CD4-positive, CD25-positive, alpha-beta regulatory T cell (primary cell): ENCODE data around the gene KLHL30. TPM values are rescaled to one million over a fixed set of nuclear protein-coding genes. Genes with fewer than 3 reads are reported as not detected.

Experiments
- ATAC-seq, 2 donors: fragments of 150-1000 bp; cut with Tn5 transposase; one replicate each; pipeline ENCODE4 v1.10.0; 2021; ENCODE audit warnings: low read depth in 2 of 2, moderate number of reproducible peaks in 2 of 2, moderate library complexity in 1 of 2
- DNase-seq, 3 donors: peaks; one replicate each; pipeline versions ENCODE4 v3.0.0 to v3.0.0-alpha.2; 2012 to 2022; ENCODE audit warnings: mixed read lengths in 1 of 3
- H3K27ac ChIP-seq: one replicate; pipeline ENCODE4 v1.7.0; 2013; ENCODE audit warnings: mild to moderate bottlenecking, low read length; ENCODE audit not compliant: insufficient read depth, poor library complexity, severe bottlenecking
- H3K27me3 ChIP-seq: one replicate; pipeline ENCODE4 v1.7.0; 2013; ENCODE audit warnings: low read length; ENCODE audit not compliant: control insufficient read depth, insufficient read depth
- H3K36me3 ChIP-seq: one replicate; pipeline ENCODE4 v1.7.0; 2013; ENCODE audit warnings: mild to moderate bottlenecking, low read length, moderate library complexity; ENCODE audit not compliant: control insufficient read depth, insufficient read depth
- H3K4me1 ChIP-seq: 2 replicates; pipeline ENCODE4 v1.7.0; 2013; ENCODE audit warnings: mild to moderate bottlenecking, low read length; ENCODE audit not compliant: insufficient read depth, control insufficient read depth, poor library complexity, severe bottlenecking
- H3K4me3 ChIP-seq: one replicate; pipeline ENCODE4 v1.7.0; 2013; ENCODE audit warnings: low read depth, mild to moderate bottlenecking, low read length, moderate library complexity
- H3K9me3 ChIP-seq, 2 experiments: 1 replicate in 1 of 2; 2 replicates in 1 of 2; pipeline ENCODE4 v1.7.0; 2013; ENCODE audit warnings: low read length in 2 of 2, mild to moderate bottlenecking in 1 of 2, moderate library complexity in 1 of 2; ENCODE audit not compliant: control insufficient read depth in 2 of 2
- H3K27ac Mint-ChIP-seq, 3 donors: one replicate each; pipeline ENCODE4 v1.8.0; 2020 to 2022; ENCODE audit warnings: mild to moderate bottlenecking in 3 of 3, mixed read lengths in 3 of 3, moderate library complexity in 2 of 3
- H3K27me3 Mint-ChIP-seq: one replicate; pipeline ENCODE4 v1.8.0; 2022; ENCODE audit warnings: mild to moderate bottlenecking, mixed read lengths
- H3K36me3 Mint-ChIP-seq: one replicate; pipeline ENCODE4 v1.8.0; 2020; ENCODE audit warnings: mixed read lengths
- H3K4me1 Mint-ChIP-seq, 4 donors: one replicate each; pipeline ENCODE4 v1.8.0; 2020 to 2022; ENCODE audit warnings: mixed read lengths in 4 of 4, mild to moderate bottlenecking in 1 of 4
- H3K4me3 Mint-ChIP-seq, 4 donors: one replicate each; pipeline ENCODE4 v1.8.0; 2020 to 2022; ENCODE audit warnings: mild to moderate bottlenecking in 4 of 4, mixed read lengths in 4 of 4, moderate library complexity in 3 of 4
- H3K9me3 Mint-ChIP-seq, 7 donors: one replicate each; pipeline ENCODE4 v1.8.0; 2020 to 2022; ENCODE audit warnings: mixed read lengths in 7 of 7, mild to moderate bottlenecking in 3 of 7, moderate library complexity in 2 of 7
- polyA plus RNA-seq, 4 donors: library from polyadenylated mRNA; unstranded; fragments of 300-500 nt; fragmentation: Illumina TruSeq; gene quantifications; one replicate each; pipeline ENCODE4 v1.2.3, GENCODE V29; 2021
- total RNA-seq: library from RNA; stranded (reverse); gene quantifications from one replicate; pipeline ENCODE4 v1.2.3, GENCODE V29; 2022

Gene KLHL30
- total and polyA plus RNA-seq, 5 donors from 2014 or later = not detected

DNA sequence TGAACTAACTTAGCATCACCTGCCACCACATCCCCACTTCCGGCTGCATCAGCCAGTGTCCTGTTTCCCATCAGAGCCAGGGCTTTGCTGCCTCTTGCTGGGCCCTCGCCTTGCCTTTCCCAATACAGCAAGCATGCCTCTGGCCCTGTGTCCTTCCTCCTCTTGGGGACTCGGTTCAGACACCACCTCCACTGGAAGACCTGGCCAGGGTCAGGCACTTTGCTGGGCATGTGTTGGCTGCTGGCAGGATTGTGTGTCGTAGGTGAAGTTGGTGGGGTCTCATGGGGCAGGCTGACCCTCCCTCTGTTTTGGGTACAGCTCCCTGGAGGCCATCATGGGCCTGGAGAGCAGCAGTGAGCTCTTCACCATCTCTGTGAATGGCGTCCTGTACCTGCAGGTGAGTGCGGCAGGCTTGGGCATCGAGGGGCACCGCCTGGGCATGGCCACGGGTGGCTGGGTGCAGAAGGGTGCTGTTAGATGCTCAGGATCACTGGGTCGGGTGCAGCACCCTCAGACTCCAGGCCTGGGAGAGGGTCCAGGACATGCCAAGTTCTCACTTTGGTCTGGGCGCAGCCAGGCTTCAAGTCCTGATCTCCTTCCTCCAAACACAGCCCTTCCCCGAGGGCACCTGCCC, 26.9 kb downstream of the KLHL30 start:
- no peak overlapping the region for H3K27ac ChIP-seq
- H3K36me3 ChIP-seq = peaks cover 24% of the 10 kb centered on the region
- no peaks in the 10 kb centered on the region for H3K4me1 ChIP-seq
- Mint-ChIP-seq H3K4me3 (no peak overlapping the region), H3K36me3 (peaks cover 9% of the 10 kb centered on the region), H3K9me3 (peaks cover 0 to under 1% (median 0%) of the 10 kb centered on the region in 7 donors), H3K4me1 (peaks cover 0 to 6% (median 0%) of the 10 kb centered on the region in 4 donors), H3K27ac (no peak overlapping the region), H3K27me3 (peaks cover 32% of the 10 kb centered on the region)
- no peaks in the 10 kb centered on the region for H3K9me3 ChIP-seq
- H3K4me3 ChIP-seq = no peak overlapping the region
- no peak for ATAC-seq
- DNase-seq = no peak
- no peaks in the 10 kb centered on the region for H3K27me3 ChIP-seq

DNA sequence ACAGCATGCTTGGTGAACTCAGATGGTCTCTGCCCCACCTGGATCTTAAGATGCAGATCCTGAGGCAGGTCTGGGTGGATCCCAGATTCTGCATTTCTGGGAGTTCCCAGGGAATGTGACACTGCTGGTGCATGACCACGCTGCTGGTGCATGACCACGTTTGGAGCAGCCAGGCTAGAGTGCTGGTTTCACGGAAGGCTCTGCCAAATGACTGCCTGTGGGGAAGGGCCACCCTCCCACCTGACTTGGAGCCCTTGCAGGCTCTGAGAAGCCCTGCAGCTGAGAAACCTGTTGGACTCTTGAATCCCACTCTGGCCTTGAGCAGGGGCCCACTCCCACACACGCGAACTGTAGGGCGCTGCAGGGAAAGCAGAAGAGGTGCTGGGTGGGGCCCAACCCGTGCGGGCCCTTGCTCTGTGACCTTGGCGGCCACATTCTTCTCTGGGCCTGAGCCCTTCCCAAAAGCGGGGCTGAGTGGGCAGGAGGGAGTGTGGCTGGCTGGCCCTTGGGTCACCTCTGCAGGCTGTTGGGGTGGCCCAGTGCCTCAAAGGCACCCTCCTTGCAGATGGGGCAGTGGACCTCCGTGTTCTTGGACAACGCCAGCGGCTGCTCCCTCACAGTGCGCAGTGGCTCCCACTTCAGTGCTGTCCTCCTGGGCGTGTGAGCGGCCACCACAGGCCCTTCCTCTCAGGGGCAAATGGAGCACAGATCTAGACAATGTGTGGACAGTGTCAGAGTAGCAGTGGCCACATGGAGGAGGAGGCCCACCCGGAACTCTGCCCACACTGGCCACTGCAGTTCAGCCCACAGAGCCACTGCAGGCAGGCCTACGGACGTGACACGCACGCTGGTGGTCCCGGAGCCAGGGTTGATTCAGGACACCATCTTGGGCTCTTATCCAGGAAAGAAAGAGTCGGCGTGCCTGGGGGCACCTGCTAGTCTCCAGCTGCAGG, 28.2 kb downstream of the KLHL30 start:
- H3K27ac ChIP-seq = no peak overlapping the region
- Mint-ChIP-seq H3K27ac (no peak overlapping the region), H3K4me1 (peaks cover 0 to 3% (median 2%) of the 10 kb centered on the region in 4 donors), H3K27me3 (peaks cover 19% of the 10 kb centered on the region), H3K4me3 (no peak overlapping the region), H3K36me3 (peaks cover 16% of the 10 kb centered on the region), H3K9me3 (no peaks in the 10 kb centered on the region)
- H3K4me3 ChIP-seq = no peak overlapping the region
- no peaks in the 10 kb centered on the region for H3K9me3 ChIP-seq
- H3K36me3 ChIP-seq = peaks cover 32% of the 10 kb centered on the region
- no peaks in the 10 kb centered on the region for H3K4me1 ChIP-seq
- H3K27me3 ChIP-seq = no peaks in the 10 kb centered on the region
- ATAC-seq = no peak
- no peak for DNase-seq

DNA sequence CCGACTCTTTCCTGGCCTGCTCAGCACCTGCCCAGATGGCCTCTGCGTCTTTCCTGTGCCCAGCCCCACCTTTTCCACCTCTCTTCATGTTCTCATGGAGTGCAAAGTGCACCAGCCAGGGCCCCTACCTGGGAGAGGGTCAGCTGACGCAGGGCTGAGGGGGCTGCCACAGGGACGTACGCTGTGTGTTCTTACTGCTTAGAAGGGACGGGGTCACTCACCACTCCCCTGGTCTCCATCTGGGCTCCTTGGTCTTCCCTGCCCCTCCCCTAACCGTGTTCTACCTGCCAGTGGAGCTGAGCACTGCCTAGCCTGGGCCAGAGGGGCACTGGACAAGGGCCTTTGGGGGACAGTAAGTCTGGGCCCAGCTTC, 28.9 kb downstream of the KLHL30 start:
- Mint-ChIP-seq H3K36me3 (peaks cover 23% of the 10 kb centered on the region), H3K27ac (no peak overlapping the region), H3K27me3 (peaks cover 13% of the 10 kb centered on the region), H3K4me1 (peaks cover 0 to 3% (median 2%) of the 10 kb centered on the region in 4 donors), H3K9me3 (no peaks in the 10 kb centered on the region), H3K4me3 (no peak overlapping the region)
- no peak overlapping the region for H3K27ac ChIP-seq
- no peak overlapping the region for H3K4me3 ChIP-seq
- peaks cover 38% of the 10 kb centered on the region for H3K36me3 ChIP-seq
- no peaks in the 10 kb centered on the region for H3K27me3 ChIP-seq
- no peaks in the 10 kb centered on the region for H3K9me3 ChIP-seq
- no peak for ATAC-seq
- no peak for DNase-seq
- H3K4me1 ChIP-seq = no peaks in the 10 kb centered on the region

DNA sequence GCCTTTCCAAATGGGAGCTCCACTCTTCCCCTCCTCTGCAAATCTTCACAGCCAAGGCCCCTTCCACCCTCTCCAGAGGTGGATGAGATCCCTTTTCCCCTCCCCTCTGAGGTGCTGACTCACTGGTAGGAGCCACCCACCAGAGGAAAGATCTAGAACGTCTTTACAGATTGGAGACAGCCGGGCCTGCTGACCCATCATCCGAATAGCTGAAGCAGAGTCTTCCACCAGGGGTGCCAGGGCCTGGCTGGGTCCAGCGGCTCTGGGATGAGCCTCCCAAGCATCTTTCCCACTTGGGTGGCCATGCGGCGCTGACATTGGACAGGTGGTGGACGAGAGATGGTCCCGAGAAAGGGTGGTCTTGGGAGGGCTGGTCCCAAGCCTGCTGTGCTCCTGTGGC, 29.3 kb downstream of the KLHL30 start:
- ATAC-seq (no peak), DNase-seq (no peak)
- Histone ChIP-seq H3K36me3 (peaks cover 42% of the 10 kb centered on the region), H3K4me3 (no peak overlapping the region), H3K27ac (no peak overlapping the region), H3K9me3 (no peaks in the 10 kb centered on the region), H3K27me3 (no peaks in the 10 kb centered on the region), H3K4me1 (no peaks in the 10 kb centered on the region)
- no peaks in the 10 kb centered on the region for H3K9me3 Mint-ChIP-seq
- peaks cover 12% of the 10 kb centered on the region for H3K27me3 Mint-ChIP-seq
- no peak overlapping the region for H3K4me3 Mint-ChIP-seq
- H3K27ac Mint-ChIP-seq = no peak overlapping the region
- peaks cover 27% of the 10 kb centered on the region for H3K36me3 Mint-ChIP-seq
- H3K4me1 Mint-ChIP-seq = peaks cover 0 to 3% (median 2%) of the 10 kb centered on the region in 4 donors

DNA sequence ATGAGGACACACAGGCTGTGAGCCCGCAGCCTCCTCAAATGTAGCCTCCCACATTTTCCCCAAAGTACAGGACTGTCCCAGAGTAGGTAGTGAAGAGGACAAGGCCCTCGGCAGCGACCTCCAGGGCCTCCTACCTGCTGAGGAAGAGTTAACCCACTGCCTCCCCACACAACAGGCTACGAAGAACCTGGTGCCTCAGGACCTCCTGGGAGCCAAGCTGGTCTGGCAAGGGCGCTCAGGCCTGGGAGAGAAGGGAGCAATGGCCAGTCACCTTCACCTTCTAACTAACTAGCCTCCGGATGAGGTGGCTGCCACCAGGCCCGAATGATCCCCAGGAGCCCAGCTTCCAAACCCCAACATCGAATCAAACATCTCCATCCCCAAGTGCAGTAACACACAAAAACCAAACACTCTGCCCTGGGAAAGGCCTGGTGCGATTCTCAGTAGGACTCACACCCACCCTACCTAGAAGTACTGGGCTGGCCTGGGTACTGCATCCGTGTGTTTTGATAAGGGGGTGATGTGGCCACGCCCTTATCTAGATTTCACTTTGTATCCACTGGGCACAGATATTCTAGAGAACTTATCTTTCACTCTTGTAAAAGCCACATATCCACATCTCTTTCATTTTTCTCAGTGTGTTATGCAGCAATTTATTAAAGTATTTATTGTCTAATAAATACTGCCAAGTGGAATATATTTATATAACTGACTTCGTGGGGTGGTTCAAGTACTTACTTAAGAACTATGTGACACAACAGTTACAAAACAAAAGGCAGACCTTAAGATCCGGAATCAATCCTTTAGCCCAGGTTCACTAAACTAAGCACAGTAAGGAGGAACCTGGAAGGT, 30.0 kb downstream of the KLHL30 start:
- DNase-seq (peak in 1 of 3 donors; percentile 53), ATAC-seq (no peak)
- Histone ChIP-seq H3K4me1 (no peaks in the 10 kb centered on the region), H3K9me3 (no peaks in the 10 kb centered on the region), H3K4me3 (no peak overlapping the region), H3K27me3 (no peaks in the 10 kb centered on the region), H3K36me3 (peaks cover 49% of the 10 kb centered on the region), H3K27ac (no peak overlapping the region)
- H3K27me3 Mint-ChIP-seq = peaks cover 12% of the 10 kb centered on the region
- H3K9me3 Mint-ChIP-seq = no peaks in the 10 kb centered on the region
- peaks cover 33% of the 10 kb centered on the region for H3K36me3 Mint-ChIP-seq
- H3K27ac Mint-ChIP-seq = peak overlapping the region in 2 of 3 donors; percentile 17 to 26
- no peak overlapping the region for H3K4me3 Mint-ChIP-seq
- H3K4me1 Mint-ChIP-seq = peaks cover 0 to 3% (median 2%) of the 10 kb centered on the region in 4 donors

DNA sequence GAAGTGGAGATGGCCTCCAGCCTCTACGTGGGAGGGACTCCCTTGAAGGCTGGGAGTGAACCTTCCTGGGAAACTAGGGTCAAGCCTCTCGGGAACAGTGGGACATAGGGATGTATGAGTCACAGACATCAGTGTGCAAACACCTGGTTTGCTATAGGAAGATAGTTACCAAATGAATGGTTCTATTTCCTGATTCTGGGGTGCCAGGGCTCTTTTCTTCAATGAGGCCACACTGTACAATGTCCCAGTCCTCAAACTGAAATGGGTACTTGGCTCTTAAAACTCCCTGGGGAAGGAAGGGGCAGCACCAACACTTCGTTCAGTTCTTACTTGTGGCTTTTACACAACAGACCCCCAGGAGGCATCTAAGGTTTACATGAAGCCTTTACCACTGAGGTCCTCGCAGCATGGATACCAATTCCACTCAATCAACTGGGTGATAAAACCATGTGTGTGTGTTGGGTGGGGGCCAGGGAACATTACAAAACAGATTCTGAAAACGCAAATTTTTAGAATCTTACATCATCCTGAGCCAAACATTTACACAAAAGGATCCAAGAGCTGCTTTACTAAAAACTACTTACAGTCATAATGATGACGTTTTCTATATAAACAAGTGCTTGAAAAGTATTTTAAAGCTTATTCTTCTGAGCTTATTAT, 30.7 kb downstream of the KLHL30 start:
- no peak overlapping the region for H3K4me3 ChIP-seq
- DNase-seq (no peak), ATAC-seq (no peak)
- H3K27me3 Mint-ChIP-seq = peaks cover 12% of the 10 kb centered on the region
- H3K36me3 Mint-ChIP-seq = peaks cover 40% of the 10 kb centered on the region
- no peaks in the 10 kb centered on the region for H3K4me1 ChIP-seq
- H3K9me3 Mint-ChIP-seq = no peaks in the 10 kb centered on the region
- H3K9me3 ChIP-seq = no peaks in the 10 kb centered on the region
- H3K27ac Mint-ChIP-seq = peak overlapping the region in 1 of 3 donors; percentile 17
- H3K27ac ChIP-seq = no peak overlapping the region
- H3K4me1 Mint-ChIP-seq = peaks cover 0 to 3% (median 2%) of the 10 kb centered on the region in 4 donors
- no peaks in the 10 kb centered on the region for H3K27me3 ChIP-seq
- H3K4me3 Mint-ChIP-seq = no peak overlapping the region
- H3K36me3 ChIP-seq = peaks cover 56% of the 10 kb centered on the region

DNA sequence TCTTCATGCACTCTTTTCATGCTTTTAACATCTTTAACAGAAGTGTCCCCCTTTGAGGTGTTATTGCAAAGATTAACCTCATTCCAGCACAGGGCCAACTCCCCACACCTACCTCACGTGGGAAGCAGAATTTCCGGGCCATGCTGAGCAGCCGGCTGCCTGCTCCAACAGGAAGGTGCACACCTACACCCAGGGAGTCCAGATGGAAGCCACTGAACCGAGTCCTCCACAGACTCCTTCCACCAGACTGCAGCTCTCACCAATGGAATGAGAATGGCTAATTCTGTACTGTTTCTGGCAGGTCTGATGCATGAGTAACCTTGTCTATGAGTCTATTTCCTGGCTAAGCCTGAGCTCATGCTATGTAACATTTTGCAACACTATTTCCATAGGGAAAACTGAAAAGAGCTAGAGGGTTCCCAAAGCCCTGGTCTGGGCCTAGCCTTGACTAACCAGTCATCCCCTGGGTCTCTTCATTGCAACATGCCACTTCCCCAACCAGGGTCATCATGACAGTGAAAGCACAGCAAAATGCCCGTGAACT, 31.3 kb downstream of the KLHL30 start:
- DNase-seq (no peak), ATAC-seq (no peak)
- no peaks in the 10 kb centered on the region for H3K4me1 ChIP-seq
- peaks cover 40% of the 10 kb centered on the region for H3K36me3 Mint-ChIP-seq
- no peak overlapping the region for H3K4me3 ChIP-seq
- H3K36me3 ChIP-seq = peaks cover 62% of the 10 kb centered on the region
- H3K9me3 ChIP-seq = no peaks in the 10 kb centered on the region
- peaks cover 6% of the 10 kb centered on the region for H3K27me3 Mint-ChIP-seq
- H3K4me3 Mint-ChIP-seq = no peak overlapping the region
- H3K27ac ChIP-seq = no peak overlapping the region
- H3K27ac Mint-ChIP-seq = no peak overlapping the region
- no peaks in the 10 kb centered on the region for H3K9me3 Mint-ChIP-seq
- H3K27me3 ChIP-seq = no peaks in the 10 kb centered on the region
- H3K4me1 Mint-ChIP-seq = peaks cover 0 to 3% (median 1%) of the 10 kb centered on the region in 4 donors
